B cell (primary cell): ENCODE results near the gene ASB2. TPM values are rescaled to one million over a fixed set of nuclear protein-coding genes. Genes with fewer than 3 reads are reported as not detected.

ENCODE experiments used
- ATAC-seq: fragments of 200-7000 bp; cut with Tn5 transposase; one replicate; pipeline ENCODE4 v1.10.0; 2021; ENCODE audit warnings: low read depth, mild to moderate bottlenecking, moderate number of reproducible peaks, moderate library complexity
- CTCF ChIA-PET: fragments of 350-600 bp; sonication (Branson Sonifier 250); formaldehyde crosslinking; loops from one replicate; lab custom pipeline; 2021; ENCODE audit warnings: antibody characterized with exemption, inconsistent platforms; lab: Charles Lee
- POLR2A ChIA-PET: fragments of 350-600 bp; sonication (Branson Sonifier 250); formaldehyde crosslinking; loops from one replicate; lab custom pipeline; 2021; ENCODE audit warnings: antibody characterized with exemption; lab: Charles Lee
- DNase-seq: peaks from one replicate; pipeline ENCODE4 v3.0.0; 2013
- H2AFZ ChIP-seq: 2 replicates; pipeline ENCODE4 v1.6.1; 2012; ENCODE audit warnings: mild to moderate bottlenecking, low read depth, low read length; ENCODE audit not compliant: insufficient read depth, poor library complexity, severe bottlenecking
- H3K27ac ChIP-seq, 2 donors: 1 replicate in 1 of 2; 2 replicates in 1 of 2; pipeline ENCODE4 v1.5.1; 2012 to 2013; ENCODE audit warnings: low read length in 2 of 2, mild to moderate bottlenecking in 2 of 2, moderate library complexity in 1 of 2
- H3K27me3 ChIP-seq, 4 experiments: fragments of 200-600 bp in 1 of 4; sonication (generic) in 1 of 4; replicated peaks in 1 of 4; 1 replicate in 2 of 4; 2 replicates in 2 of 4; pipeline versions ENCODE4 v1.6.1 to v1.7.0; 2013 to 2016; ENCODE audit warnings: low read length in 3 of 4, mild to moderate bottlenecking in 2 of 4, mixed read lengths in 1 of 4, moderate library complexity in 1 of 4; ENCODE audit not compliant: insufficient read depth in 4 of 4, control insufficient read depth in 3 of 4; ENCODE audit errors: control extremely low read depth in 1 of 4
- H3K36me3 ChIP-seq, 2 experiments: replicated peaks in 1 of 2; 1 replicate in 1 of 2; 2 replicates in 1 of 2; pipeline versions ENCODE4 v1.6.1 to v1.7.1; 2013; ENCODE audit warnings: low read length in 1 of 2; ENCODE audit not compliant: insufficient read depth in 2 of 2, control insufficient read depth in 1 of 2; ENCODE audit errors: control extremely low read depth in 1 of 2, extremely low read depth in 1 of 2
- H3K4me1 ChIP-seq, 2 donors: fragments of 200-600 bp in 1 of 2; sonication (generic) in 1 of 2; 1 replicate in 1 of 2; 2 replicates in 1 of 2; pipeline versions ENCODE4 v1.5.1 to v1.6.1; 2013 to 2017; ENCODE audit warnings: low read length in 2 of 2; ENCODE audit not compliant: control insufficient read depth in 2 of 2, insufficient read depth in 2 of 2
- H3K4me2 ChIP-seq: replicated peaks from 2 replicates; pipeline ENCODE3; 2012; ENCODE audit warnings: mild to moderate bottlenecking, low read depth, low read length; ENCODE audit not compliant: poor library complexity, severe bottlenecking
- H3K4me3 ChIP-seq, 5 experiments: fragments of 200-600 bp in 1 of 5; sonication (generic) in 1 of 5; 1 replicate in 3 of 5; 2 replicates in 2 of 5; pipeline versions ENCODE4 v1.5.1 to v1.7.0; 2011 to 2016; ENCODE audit warnings: low read length in 4 of 5, mild to moderate bottlenecking in 4 of 5, low read depth in 2 of 5, control low read depth in 1 of 5, moderate library complexity in 1 of 5; ENCODE audit not compliant: insufficient read depth in 1 of 5; ENCODE audit errors: control extremely low read depth in 1 of 5, extremely low read depth in 1 of 5
- H3K79me2 ChIP-seq: fragments of 200-600 bp; sonication (generic); one replicate; pipeline ENCODE4 v1.6.0; 2016; ENCODE audit warnings: low read length; ENCODE audit not compliant: control insufficient read depth, insufficient read depth
- H3K9ac ChIP-seq: fragments of 200-600 bp; sonication (generic); 2 replicates; pipeline ENCODE4 v1.6.1; 2017; ENCODE audit warnings: mild to moderate bottlenecking, low read length, moderate library complexity
- H3K9me3 ChIP-seq, 3 donors: one replicate each; pipeline versions ENCODE4 v1.6.1 to v1.7.1; 2013; ENCODE audit warnings: low read length in 2 of 3; ENCODE audit not compliant: control insufficient read depth in 2 of 3, insufficient read depth in 1 of 3; ENCODE audit errors: control extremely low read depth in 1 of 3
- H4K20me1 ChIP-seq: 2 replicates; pipeline ENCODE4 v1.6.0; 2012; ENCODE audit warnings: mild to moderate bottlenecking, low read length; ENCODE audit not compliant: insufficient read depth, control insufficient read depth, poor library complexity, severe bottlenecking
- H3K27ac Mint-ChIP-seq: one replicate; pipeline ENCODE4 v1.8.0; 2021; ENCODE audit warnings: mixed read lengths
- H3K27me3 Mint-ChIP-seq: one replicate; pipeline ENCODE4 v1.8.0; 2021; ENCODE audit warnings: mixed read lengths
- H3K4me1 Mint-ChIP-seq: one replicate; pipeline ENCODE4 v1.8.0; 2021; ENCODE audit warnings: mixed read lengths
- H3K4me3 Mint-ChIP-seq: one replicate; pipeline ENCODE4 v1.8.0; 2021; ENCODE audit warnings: mixed read lengths
- H3K9me3 Mint-ChIP-seq: one replicate; pipeline ENCODE4 v1.8.0; 2022; ENCODE audit warnings: mixed read lengths; ENCODE audit not compliant: insufficient read depth
- EZH2 ChIP-seq: IDR thresholded peaks from 2 replicates; pipeline ENCODE4 v1.6.1; 2012; ENCODE audit warnings: borderline replicate concordance, low read depth, mild to moderate bottlenecking, moderate library complexity, low read length; ENCODE audit not compliant: insufficient read depth, poor library complexity, severe bottlenecking
- WGBS: methylation state at CpG from one replicate; pipeline ENCODE4 v1.1.5; 2013; ENCODE audit warnings: missing lambda C conversion rate; ENCODE audit not compliant: insufficient coverage; 5-methylcytosine and 5-hydroxymethylcytosine counted together
- intact Hi-C: fragments of 100-400 bp; cut with micrococcal nuclease; formaldehyde crosslinking; loops from one replicate; pipeline ENCODE4 v1.10.0; 2022
- polyA plus RNA-seq: library from polyadenylated mRNA; depleted of rRNA; stranded (reverse); fragments of >200 nt; gene quantifications from 2 replicates; pipeline ENCODE4 v1.2.3, GENCODE V29; 2012
- total RNA-seq, 2 donors: library from RNA; stranded (reverse); fragments of 120-200 nt in 1 of 2; gene quantifications; 1 replicate in 1 of 2; 2 replicates in 1 of 2; pipeline versions ENCODE4 v1.2.3 to v1.2.4, GENCODE V29; 2013 to 2022
- TF ChIP-seq, protein P1 (sequence below): fragments of 200-600 bp; IDR thresholded peaks from one replicate; pipeline ENCODE4 v1.8.0; 2022; ENCODE audit warnings: antibody characterized with exemption, mild to moderate bottlenecking

ASB2 gene
- total and polyA plus RNA-seq, 2 donors (not counting 1 experiment from before 2014, with no cell fraction given) = 1.5 to 2.7 TPM

GRCh38 chr14:93961620-93962019, 14.8 kb downstream of the ASB2 start:
- intact Hi-C loops = loop anchor here (2.0 to 10.0 kb wide), 5 partner anchors 17 to 757 kb away; partner anchors contain the start of genes BTBD7, DDX24, GON7 and IFI27L1

More at GRCh38 chr14:93961620-93962019, 14.8 kb downstream of the ASB2 start:
- H3K27me3 ChIP-seq = no peaks in the 10 kb centered on the region
- no peaks in the 10 kb centered on the region for H3K36me3 ChIP-seq
- Mint-ChIP-seq H3K4me3 (peak overlapping the region; percentile 73), H3K9me3 (peaks cover 3% of the 10 kb centered on the region), H3K27me3 (no peaks in the 10 kb centered on the region), H3K27ac (peak overlapping the region; percentile 88), H3K4me1 (peaks cover 91% of the 10 kb centered on the region)
- H3K27ac ChIP-seq = peak overlapping the region; percentile 57 to 60
- ATAC-seq (no peak), DNase-seq (no peak)
- H3K79me2 ChIP-seq = peaks cover 5% of the 10 kb centered on the region
- 80% methylated on average over 7 of the region's 8 CpGs for WGBS
- H2AFZ ChIP-seq = no peak overlapping the region
- CTCF ChIA-PET = interaction anchor here (9.0 to 37.7 kb wide), 2 partner anchors 9 to 19 kb away, joined by 117 to 1036 read pairs; no protein-coding TSS in a partner anchor
- no peak overlapping the region for H3K4me3 ChIP-seq
- H4K20me1 ChIP-seq = no peaks in the 10 kb centered on the region
- H3K9me3 ChIP-seq = no peaks in the 10 kb centered on the region
- H3K4me2 ChIP-seq = peak overlapping the region; percentile 26
- TF ChIP-seq, protein P1, sequence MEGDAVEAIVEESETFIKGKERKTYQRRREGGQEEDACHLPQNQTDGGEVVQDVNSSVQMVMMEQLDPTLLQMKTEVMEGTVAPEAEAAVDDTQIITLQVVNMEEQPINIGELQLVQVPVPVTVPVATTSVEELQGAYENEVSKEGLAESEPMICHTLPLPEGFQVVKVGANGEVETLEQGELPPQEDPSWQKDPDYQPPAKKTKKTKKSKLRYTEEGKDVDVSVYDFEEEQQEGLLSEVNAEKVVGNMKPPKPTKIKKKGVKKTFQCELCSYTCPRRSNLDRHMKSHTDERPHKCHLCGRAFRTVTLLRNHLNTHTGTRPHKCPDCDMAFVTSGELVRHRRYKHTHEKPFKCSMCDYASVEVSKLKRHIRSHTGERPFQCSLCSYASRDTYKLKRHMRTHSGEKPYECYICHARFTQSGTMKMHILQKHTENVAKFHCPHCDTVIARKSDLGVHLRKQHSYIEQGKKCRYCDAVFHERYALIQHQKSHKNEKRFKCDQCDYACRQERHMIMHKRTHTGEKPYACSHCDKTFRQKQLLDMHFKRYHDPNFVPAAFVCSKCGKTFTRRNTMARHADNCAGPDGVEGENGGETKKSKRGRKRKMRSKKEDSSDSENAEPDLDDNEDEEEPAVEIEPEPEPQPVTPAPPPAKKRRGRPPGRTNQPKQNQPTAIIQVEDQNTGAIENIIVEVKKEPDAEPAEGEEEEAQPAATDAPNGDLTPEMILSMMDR = no peak
- no peak for TF ChIP-seq EZH2
- peaks cover 86% of the 10 kb centered on the region in 2 donors for H3K4me1 ChIP-seq
- POLR2A ChIA-PET = interaction anchor here (2.1 kb wide), 1 partner anchor 22 kb away, joined by 10 read pairs; no protein-coding TSS in a partner anchor
- H3K9ac ChIP-seq = no peak overlapping the region
